ENCODE measurements around the gene AFDN.

Gene AFDN

GRCh38 chr6:167907837-167908681, 81.3 kb downstream of the AFDN start:
- Histone ChIP-seq H3K4me3 (ENCODE audit: low read length, poor library complexity, severe bottlenecking) (no peak overlapping the region), H3K9me3 (ENCODE audit: insufficient read depth, low read depth, low read length) (no peaks in the 10 kb centered on the region), H3K9ac (ENCODE audit: low read depth, low read length, poor library complexity, severe bottlenecking) (no peak overlapping the region), H4K20me1 (ENCODE audit: insufficient read depth, low read length, poor library complexity, severe bottlenecking) (no peaks in the 10 kb centered on the region), H3K4me2 (ENCODE audit: low read depth, low read length, poor library complexity, severe bottlenecking) (no peak overlapping the region), H3K4me1 (ENCODE audit: insufficient read depth, low read length, poor library complexity, severe bottlenecking) (no peaks in the 10 kb centered on the region), H2AFZ (ENCODE audit: low read length) (no peak overlapping the region), H3K79me2 (ENCODE audit: insufficient read depth, low read length) (no peaks in the 10 kb centered on the region), H3K27me3 (ENCODE audit: insufficient read depth, low read length, poor library complexity, severe bottlenecking) (no peaks in the 10 kb centered on the region), H3K36me3 (ENCODE audit: insufficient read depth, low read length) (no peaks in the 10 kb centered on the region), H3F3A (ENCODE audit: low read depth) (no peaks in the 10 kb centered on the region), H3K9me2 (replicated peaks; ENCODE audit: low read depth, low read length) (no peaks in the 10 kb centered on the region)
- 0 out of 2 replicates have a peak, but pooled peaks have one; percentile 31 for TF ChIP-seq CTCF (conservative IDR thresholded peaks at IDR 0.05; ENCODE audit: low read length)
- TF ChIP-seq EZH2phosphoT487 (IDR thresholded peaks at IDR 0.05; ENCODE audit: borderline replicate concordance) = no peak

DNA sequence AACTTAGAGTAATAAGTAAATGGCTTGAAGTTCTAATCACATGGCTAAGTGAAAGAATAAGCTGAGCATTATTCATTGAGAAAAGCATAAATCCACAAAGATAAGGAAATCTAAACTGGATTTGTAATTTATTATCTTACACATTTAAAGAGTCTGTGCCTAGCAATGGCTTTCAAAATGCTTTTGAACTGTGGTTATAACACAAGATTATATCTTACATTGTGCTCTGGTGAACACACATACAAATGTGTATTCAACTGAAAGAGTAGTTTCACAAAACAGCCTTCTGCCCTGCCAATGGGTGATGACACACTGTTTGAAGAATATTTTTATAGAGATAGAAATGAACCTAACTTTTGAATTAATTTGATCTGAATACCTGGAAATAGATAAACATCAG, 83.3 kb downstream of the AFDN start:
- no peaks in the 10 kb centered on the region for H3K9me2 ChIP-seq (replicated peaks; ENCODE audit: low read depth, low read length)
- H3K27me3 ChIP-seq (ENCODE audit: insufficient read depth, low read length, poor library complexity, severe bottlenecking) = no peaks in the 10 kb centered on the region
- H3F3A ChIP-seq (ENCODE audit: low read depth) = no peaks in the 10 kb centered on the region
- H3K4me1 ChIP-seq (ENCODE audit: insufficient read depth, low read length, poor library complexity, severe bottlenecking) = no peaks in the 10 kb centered on the region
- no peak overlapping the region for H3K9ac ChIP-seq (ENCODE audit: low read depth, low read length, poor library complexity, severe bottlenecking)
- H4K20me1 ChIP-seq (ENCODE audit: insufficient read depth, low read length, poor library complexity, severe bottlenecking) = no peaks in the 10 kb centered on the region
- no peaks in the 10 kb centered on the region for H3K9me3 ChIP-seq (ENCODE audit: insufficient read depth, low read depth, low read length)
- H3K79me2 ChIP-seq (ENCODE audit: insufficient read depth, low read length) = no peaks in the 10 kb centered on the region
- no peak overlapping the region for H3K4me2 ChIP-seq (ENCODE audit: low read depth, low read length, poor library complexity, severe bottlenecking)
- TF ChIP-seq EZH2phosphoT487 (IDR thresholded peaks at IDR 0.05; ENCODE audit: borderline replicate concordance) = no peak
- TF ChIP-seq CTCF (conservative IDR thresholded peaks at IDR 0.05; ENCODE audit: low read length) = no peak
- no peaks in the 10 kb centered on the region for H3K36me3 ChIP-seq (ENCODE audit: insufficient read depth, low read length)
- no peak overlapping the region for H3K4me3 ChIP-seq (ENCODE audit: low read length, poor library complexity, severe bottlenecking)
- H2AFZ ChIP-seq (ENCODE audit: low read length) = no peak overlapping the region

DNA sequence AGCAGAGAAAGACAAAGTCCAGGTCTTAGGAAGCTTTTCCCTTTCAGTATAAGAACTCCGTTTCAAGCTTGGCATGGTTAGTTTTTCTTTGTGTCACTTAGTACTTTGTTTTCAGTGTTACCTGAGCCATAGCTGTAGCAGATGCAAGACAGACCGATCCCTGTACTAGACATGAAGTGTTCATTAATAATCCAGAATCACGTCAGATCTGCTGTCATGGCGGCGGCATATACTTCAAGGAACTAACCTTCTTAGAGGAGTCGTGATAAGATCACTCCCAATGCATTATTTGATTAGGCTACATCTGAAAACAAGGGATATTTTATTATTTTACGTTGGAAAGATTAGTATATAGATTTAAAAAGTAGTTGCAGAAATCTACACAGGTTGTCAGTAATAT, 83.9 kb downstream of the AFDN start:
- Histone ChIP-seq H3K4me3 (ENCODE audit: low read length, poor library complexity, severe bottlenecking) (no peak overlapping the region), H3F3A (ENCODE audit: low read depth) (no peaks in the 10 kb centered on the region), H3K79me2 (ENCODE audit: insufficient read depth, low read length) (no peaks in the 10 kb centered on the region), H3K36me3 (ENCODE audit: insufficient read depth, low read length) (no peaks in the 10 kb centered on the region), H3K9ac (ENCODE audit: low read depth, low read length, poor library complexity, severe bottlenecking) (no peak overlapping the region), H3K4me2 (ENCODE audit: low read depth, low read length, poor library complexity, severe bottlenecking) (no peak overlapping the region), H2AFZ (ENCODE audit: low read length) (no peak overlapping the region), H3K9me2 (replicated peaks; ENCODE audit: low read depth, low read length) (no peaks in the 10 kb centered on the region), H3K27me3 (ENCODE audit: insufficient read depth, low read length, poor library complexity, severe bottlenecking) (no peaks in the 10 kb centered on the region), H3K4me1 (ENCODE audit: insufficient read depth, low read length, poor library complexity, severe bottlenecking) (no peaks in the 10 kb centered on the region), H4K20me1 (ENCODE audit: insufficient read depth, low read length, poor library complexity, severe bottlenecking) (no peaks in the 10 kb centered on the region), H3K9me3 (ENCODE audit: insufficient read depth, low read depth, low read length) (no peaks in the 10 kb centered on the region)
- TF ChIP-seq EZH2phosphoT487 (IDR thresholded peaks at IDR 0.05; ENCODE audit: borderline replicate concordance) (no peak), CTCF (conservative IDR thresholded peaks at IDR 0.05; ENCODE audit: low read length) (no peak)
